GM23248 (cell line): ENCODE results near the gene KLHL6. TPM values are rescaled to one million over a fixed set of nuclear protein-coding genes. Genes with fewer than 3 reads are reported as not detected.
"Not testable (repeated sequence)": the region's sequence is repeated elsewhere in the genome, so short reads cannot be mapped to it uniquely, and the experiment has no call there.

Experiments
- DNase-seq: peaks from one replicate; pipeline ENCODE4 v3.0.0-alpha.2; 2015
- H2AFZ ChIP-seq: fragments of 200-600 bp; sonication (generic); 2 replicates; pipeline ENCODE4 v1.6.1; 2016; ENCODE audit warnings: antibody characterized with exemption
- H3F3A ChIP-seq: fragments of 200-600 bp; sonication (generic); 2 replicates; pipeline ENCODE4 v1.6.1; 2016; ENCODE audit warnings: mild to moderate bottlenecking, antibody characterized with exemption, mixed run types; ENCODE audit not compliant: insufficient read depth
- H3K27ac ChIP-seq: fragments of 200-600 bp; sonication (generic); 2 replicates; pipeline ENCODE4 v1.5.1; 2016; ENCODE audit warnings: mild to moderate bottlenecking
- H3K27me3 ChIP-seq: fragments of 200-600 bp; sonication (generic); replicated peaks from 2 replicates; pipeline ENCODE4 v1.6.1; 2016; ENCODE audit warnings: mild to moderate bottlenecking; ENCODE audit not compliant: insufficient read depth
- H3K36me3 ChIP-seq: fragments of 200-600 bp; sonication (generic); 2 replicates; pipeline ENCODE4 v1.6.1; 2016; ENCODE audit warnings: low read depth, mild to moderate bottlenecking
- H3K4me1 ChIP-seq: fragments of 200-600 bp; sonication (generic); 2 replicates; pipeline ENCODE4 v1.6.1; 2016; ENCODE audit warnings: mild to moderate bottlenecking; ENCODE audit not compliant: insufficient read depth
- H3K4me2 ChIP-seq: fragments of 200-600 bp; sonication (generic); one replicate; pipeline ENCODE4 v1.6.1; 2016; ENCODE audit warnings: mild to moderate bottlenecking; ENCODE audit not compliant: unreplicated experiment
- H3K4me3 ChIP-seq: fragments of 200-600 bp; sonication (generic); 2 replicates; pipeline ENCODE4 v1.5.1; 2016; ENCODE audit warnings: mild to moderate bottlenecking
- H3K79me2 ChIP-seq: fragments of 200-600 bp; sonication (generic); 2 replicates; pipeline ENCODE4 v1.6.1; 2016; ENCODE audit warnings: mild to moderate bottlenecking; ENCODE audit not compliant: insufficient read depth
- H3K9ac ChIP-seq: fragments of 200-600 bp; sonication (generic); 2 replicates; pipeline ENCODE4 v1.6.1; 2016; ENCODE audit warnings: mild to moderate bottlenecking
- H3K9me2 ChIP-seq: fragments of 200-600 bp; sonication (generic); 2 replicates; pipeline ENCODE4 v1.6.1; 2016; ENCODE audit warnings: mixed run types, mild to moderate bottlenecking, moderate library complexity; ENCODE audit not compliant: insufficient read depth
- H3K9me3 ChIP-seq: fragments of 200-600 bp; sonication (generic); one replicate; pipeline ENCODE4 v1.6.1; 2017; ENCODE audit warnings: low read depth
- H4K20me1 ChIP-seq: fragments of 200-600 bp; sonication (generic); 2 replicates; pipeline ENCODE4 v1.6.0; 2016; ENCODE audit not compliant: insufficient read depth
- EZH2 ChIP-seq: fragments of 200-600 bp; sonication (generic); IDR thresholded peaks from 2 replicates; pipeline ENCODE4 v1.6.1; 2018; ENCODE audit warnings: antibody characterized with exemption, mild to moderate bottlenecking; ENCODE audit not compliant: insufficient read depth, poor library complexity, severe bottlenecking
- EZH2phosphoT487 ChIP-seq: fragments of 200-600 bp; sonication (generic); IDR thresholded peaks from 2 replicates; pipeline ENCODE4 v1.6.1; 2018; ENCODE audit warnings: antibody characterized with exemption, moderate library complexity, mild to moderate bottlenecking, low read depth; ENCODE audit not compliant: insufficient read depth
- WGBS, 2 experiments: methylation state at CpG; one replicate each; pipeline ENCODE4 v1.1.6; 2015 to 2017; ENCODE audit warnings: low lambda C conversion rate in 2 of 2, low coverage in 1 of 2; ENCODE audit errors: missing lambda C conversion rate in 2 of 2; 5-methylcytosine and 5-hydroxymethylcytosine counted together
- in situ Hi-C: fragments of 300-500 bp; cut with MboI; formaldehyde crosslinking; loops from 2 replicates; pipeline ENCODE4 v1.15.0; 2020
- polyA plus RNA-seq: library from polyadenylated mRNA; unstranded; fragments of >200 nt; fragmentation: Nextera tagmentation; extraction: Ambion mirVana; gene quantifications from 2 replicates; pipeline ENCODE4 v1.2.1, GENCODE V29; 2016
- total RNA-seq: library from RNA; depleted of rRNA; stranded (reverse); fragments of >200 nt; shearing (Covaris generic); gene quantifications from 2 replicates; pipeline ENCODE4 v1.2.3, GENCODE V29; 2014

KLHL6 gene
- total and polyA plus RNA-seq, 2 experiments from 2014 or later = not detected

DNA sequence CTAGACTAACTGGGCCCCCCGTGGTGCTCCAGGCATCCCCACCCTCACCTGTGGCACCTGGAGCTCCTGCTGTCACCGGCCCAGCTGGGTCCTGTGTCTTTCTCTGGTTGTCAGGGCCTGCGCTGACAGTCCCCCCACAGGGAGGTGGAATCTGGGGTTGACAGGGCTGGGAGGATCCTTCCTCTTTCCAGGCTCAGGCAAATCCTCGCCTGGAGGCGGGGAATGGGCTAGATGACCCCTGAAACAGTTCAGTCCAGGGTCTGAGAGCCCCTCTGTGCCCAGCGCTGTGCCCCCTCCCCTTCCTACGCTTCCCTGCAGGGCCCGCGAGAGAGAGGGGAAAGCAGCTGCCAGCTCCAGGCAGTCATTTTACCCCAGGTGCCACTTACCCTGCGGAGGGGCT, 77.0 kb downstream of the KLHL6 start:
- peaks cover 7% of the 10 kb centered on the region; the same call in 1 of the 2 replicates for H3F3A ChIP-seq

DNA sequence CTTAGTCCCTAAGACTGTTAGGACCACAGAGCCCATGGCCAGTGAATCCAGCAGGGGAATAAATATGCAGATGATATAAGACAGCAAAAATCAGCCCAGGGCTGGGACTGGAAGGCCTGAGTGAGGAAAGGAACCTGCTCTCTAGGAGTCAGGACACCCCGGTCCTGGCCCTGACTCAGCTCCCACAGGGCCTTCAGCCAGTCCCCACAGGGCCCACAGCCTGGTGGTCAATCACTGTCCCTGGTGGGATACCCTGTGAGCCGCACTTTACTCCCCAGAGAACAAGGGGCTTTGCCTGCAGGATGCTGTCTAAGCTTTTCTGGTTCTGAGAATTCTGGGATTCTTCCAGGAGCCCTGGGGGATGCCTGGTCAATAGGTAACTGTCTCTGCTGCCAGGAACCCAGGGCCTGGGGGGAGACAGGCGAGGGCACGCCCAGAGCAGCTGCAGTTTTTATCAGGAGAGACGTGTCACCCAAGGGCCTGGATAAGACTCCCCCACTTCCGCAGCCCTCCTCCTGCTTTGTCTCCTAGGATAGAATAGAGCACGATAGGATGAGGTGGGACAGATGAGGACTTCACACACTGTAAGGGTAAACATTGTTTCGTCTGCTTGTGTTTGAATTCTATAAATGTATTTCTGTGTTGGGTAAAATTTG, 77.6 kb downstream of the KLHL6 start:
- WGBS, 2 experiments = 59 to 62% methylated on average over 8 of the region's 8 CpGs
- TF ChIP-seq EZH2 (no peak), EZH2phosphoT487 (no peak)
- Histone ChIP-seq H3K9ac (no peak overlapping the region), H3K4me3 (no peak overlapping the region), H3K4me2 (no peak overlapping the region), H4K20me1 (no peaks in the 10 kb centered on the region), H3K36me3 (no peaks in the 10 kb centered on the region), H2AFZ (no peak overlapping the region), H3K9me3 (no peaks in the 10 kb centered on the region), H3K27me3 (peaks cover 4% of the 10 kb centered on the region), H3K27ac (no peak overlapping the region), H3K79me2 (no peaks in the 10 kb centered on the region), H3K4me1 (0 out of 2 replicates have a peak, but pooled peaks cover 3% of the 10 kb centered on the region), H3K9me2 (no peaks in the 10 kb centered on the region), H3F3A (0 out of 2 replicates have a peak, but pooled peaks cover 1% of the 10 kb centered on the region)
- DNase-seq = no peak
- in situ Hi-C loops = loop anchor here (10.0 kb wide), 1 partner anchor 287 kb away; no protein-coding TSS in a partner anchor

More for the DNA sequence above, 77.0 kb downstream of the KLHL6 start:
- WGBS, 2 experiments = 72 to 75% methylated on average over 6 to 10 of the region's 10 CpGs
- H3K36me3 ChIP-seq = no peaks in the 10 kb centered on the region
- peaks cover 4% of the 10 kb centered on the region for H3K27me3 ChIP-seq
- no peak overlapping the region for H3K27ac ChIP-seq
- in situ Hi-C loops = loop anchor here (10.0 kb wide), 1 partner anchor 286 kb away; no protein-coding TSS in a partner anchor
- TF ChIP-seq EZH2phosphoT487 = no peak
- TF ChIP-seq EZH2 = no peak
- no peak for DNase-seq
- no peaks in the 10 kb centered on the region for H3K79me2 ChIP-seq
- no peak overlapping the region for H3K9ac ChIP-seq
- no peak overlapping the region for H3K4me3 ChIP-seq
- no peaks in the 10 kb centered on the region for H3K9me3 ChIP-seq
- 0 out of 2 replicates have a peak, but pooled peaks cover 3% of the 10 kb centered on the region for H3K4me1 ChIP-seq
- H4K20me1 ChIP-seq = no peaks in the 10 kb centered on the region
- no peak overlapping the region for H3K4me2 ChIP-seq
- H2AFZ ChIP-seq = no peak overlapping the region
- H3K9me2 ChIP-seq = no peaks in the 10 kb centered on the region

DNA sequence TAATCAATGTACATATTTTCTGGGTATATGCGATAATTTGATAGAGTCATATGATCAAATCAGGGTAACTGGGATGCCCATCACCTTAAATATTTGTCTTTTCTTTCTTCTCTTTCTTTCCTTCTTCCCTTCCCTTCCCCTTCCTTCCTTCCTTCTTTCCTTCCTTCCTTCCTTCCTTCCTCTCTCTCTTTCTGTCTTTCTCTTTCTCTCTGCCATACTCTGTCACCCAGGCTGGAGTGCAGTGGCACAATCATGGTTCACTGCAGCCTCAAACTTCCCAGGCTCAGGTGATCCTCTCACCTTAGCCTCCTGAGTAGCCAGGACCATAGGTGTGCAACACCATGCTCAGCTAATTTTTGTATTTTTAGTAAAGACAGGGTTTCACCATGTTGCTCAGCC, 79.7 kb downstream of the KLHL6 start:
- not testable (repeated sequence) for H3K9me2 ChIP-seq, H3K4me1 ChIP-seq, H2AFZ ChIP-seq, H3K9ac ChIP-seq, H3K4me2 ChIP-seq, H3K4me3 ChIP-seq, H3K27ac ChIP-seq, H3K79me2 ChIP-seq, H3K36me3 ChIP-seq, H4K20me1 ChIP-seq, H3K9me3 ChIP-seq, H3K27me3 ChIP-seq, DNase-seq, H3F3A ChIP-seq
- in situ Hi-C loops = loop anchor here (10.0 kb wide), 1 partner anchor 289 kb away; no protein-coding TSS in a partner anchor
- 67 to 87% methylated on average over 1 of the region's 1 CpG for WGBS, 2 experiments

DNA sequence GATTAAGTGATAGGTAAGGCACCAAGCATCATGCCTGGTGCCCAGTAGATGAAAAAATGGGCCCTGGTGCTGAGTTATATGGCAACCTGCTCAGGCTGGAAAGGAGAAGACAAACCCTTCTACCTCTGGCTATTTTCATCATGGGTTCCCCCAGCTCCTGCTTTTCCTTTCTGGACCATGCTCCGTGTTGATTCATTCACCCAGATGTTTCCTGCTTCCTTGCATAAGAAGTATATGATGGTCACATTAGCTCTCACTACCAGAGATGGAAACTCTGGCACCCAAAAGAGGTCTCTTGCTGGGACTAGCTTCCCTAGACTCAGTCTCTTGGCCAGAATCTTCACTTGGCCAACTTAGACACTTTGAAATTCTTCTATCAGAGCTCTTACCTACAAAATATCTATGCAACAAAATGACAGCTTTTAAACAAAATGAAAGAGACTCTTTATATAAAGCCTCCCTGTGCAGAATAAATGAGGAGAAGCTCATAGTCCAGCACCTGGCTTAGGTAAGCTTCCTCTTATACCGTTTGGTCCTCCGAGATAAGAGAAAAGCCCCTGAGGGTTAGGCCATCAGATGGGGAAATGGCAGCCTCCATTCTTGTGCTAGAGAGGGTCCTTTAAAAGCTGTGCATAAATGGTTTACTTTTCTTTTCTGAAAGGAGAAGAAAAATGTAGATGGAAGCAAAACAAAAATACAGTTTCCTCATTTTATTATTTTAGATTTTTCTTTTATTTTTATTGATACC, 80.3 kb downstream of the KLHL6 start:
- Histone ChIP-seq H3K79me2 (no peaks in the 10 kb centered on the region), H3K27ac (no peak overlapping the region), H3F3A (no peaks in the 10 kb centered on the region), H2AFZ (no peak overlapping the region), H3K4me1 (0 out of 2 replicates have a peak, but pooled peaks cover 3% of the 10 kb centered on the region), H3K9ac (no peak overlapping the region), H3K36me3 (no peaks in the 10 kb centered on the region), H3K9me2 (no peaks in the 10 kb centered on the region), H3K27me3 (peaks cover 4% of the 10 kb centered on the region), H3K4me2 (no peak overlapping the region), H3K4me3 (no peak overlapping the region), H3K9me3 (no peaks in the 10 kb centered on the region), H4K20me1 (no peaks in the 10 kb centered on the region)
- no peak for DNase-seq
- TF ChIP-seq EZH2 (no peak), EZH2phosphoT487 (no peak)
- 43 to 44% methylated on average over 3 of the region's 3 CpGs for WGBS, 2 experiments
- in situ Hi-C loops = loop anchor here (10.0 kb wide), 1 partner anchor 290 kb away; no protein-coding TSS in a partner anchor
